Hematopoietic multipotent progenitor cell treated with erythropoietin and hydrocortisone succinate and interleukin-3 and kit ligand, for 15 days (in vitro differentiated cells): Measurements from ENCODE around the gene PRDM12.
"Not testable (repeated sequence)": the region's sequence is repeated elsewhere in the genome, so short reads cannot be mapped to it uniquely, and the experiment has no call there.

ENCODE experiments used
- DNase-seq: peaks from one replicate; pipeline ENCODE4 v3.0.0-alpha.2; 2015; ENCODE audit warnings: low spot score

The PRDM12 gene

DNA sequence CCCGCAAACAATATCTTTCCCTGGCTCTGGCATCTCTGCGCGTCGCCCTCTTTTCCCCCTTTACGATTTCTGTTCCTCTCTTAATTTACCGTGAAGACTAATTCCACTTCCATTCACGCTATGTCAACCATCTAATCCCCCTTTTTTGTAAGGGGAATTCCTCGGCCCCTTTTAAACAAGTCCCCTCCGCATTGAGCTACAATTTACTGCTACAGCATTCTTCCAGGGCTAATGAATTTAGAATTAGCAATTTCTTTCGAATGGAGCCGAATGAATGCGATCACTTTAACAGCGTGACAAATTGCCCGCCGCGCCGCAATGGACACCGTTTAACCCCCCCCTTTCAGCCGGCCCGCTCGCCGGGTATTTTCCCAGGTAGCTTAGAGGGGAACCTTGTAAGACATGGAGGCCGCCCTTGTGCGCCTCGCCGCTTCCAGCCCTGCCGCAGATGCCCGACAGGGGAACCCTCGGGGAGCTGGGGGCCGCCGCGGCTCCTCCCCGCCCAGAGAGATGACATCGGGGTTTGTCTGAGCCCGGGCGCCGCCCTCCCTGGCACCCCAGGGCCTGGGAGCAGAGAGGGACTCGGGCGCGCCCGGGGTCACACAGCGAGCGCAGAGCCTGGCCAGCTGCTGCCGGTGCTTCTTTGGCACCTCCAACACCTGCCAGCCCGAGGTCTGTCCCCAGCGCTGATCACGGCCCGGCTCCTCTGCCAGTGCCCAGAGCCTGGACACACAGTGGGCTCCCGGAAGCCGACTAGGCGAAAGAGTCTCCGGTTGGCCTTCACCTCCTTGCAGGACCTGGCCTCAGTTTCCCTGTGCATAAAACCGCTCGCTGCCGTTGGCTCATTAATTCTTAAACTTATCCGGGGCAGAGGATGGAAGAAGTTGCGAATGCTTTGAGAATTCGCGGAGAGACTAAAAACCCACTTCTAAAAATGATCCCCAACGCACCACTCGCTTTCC is 1.3 kb downstream of the PRDM12 start:
- DNase-seq: no peak

DNA sequence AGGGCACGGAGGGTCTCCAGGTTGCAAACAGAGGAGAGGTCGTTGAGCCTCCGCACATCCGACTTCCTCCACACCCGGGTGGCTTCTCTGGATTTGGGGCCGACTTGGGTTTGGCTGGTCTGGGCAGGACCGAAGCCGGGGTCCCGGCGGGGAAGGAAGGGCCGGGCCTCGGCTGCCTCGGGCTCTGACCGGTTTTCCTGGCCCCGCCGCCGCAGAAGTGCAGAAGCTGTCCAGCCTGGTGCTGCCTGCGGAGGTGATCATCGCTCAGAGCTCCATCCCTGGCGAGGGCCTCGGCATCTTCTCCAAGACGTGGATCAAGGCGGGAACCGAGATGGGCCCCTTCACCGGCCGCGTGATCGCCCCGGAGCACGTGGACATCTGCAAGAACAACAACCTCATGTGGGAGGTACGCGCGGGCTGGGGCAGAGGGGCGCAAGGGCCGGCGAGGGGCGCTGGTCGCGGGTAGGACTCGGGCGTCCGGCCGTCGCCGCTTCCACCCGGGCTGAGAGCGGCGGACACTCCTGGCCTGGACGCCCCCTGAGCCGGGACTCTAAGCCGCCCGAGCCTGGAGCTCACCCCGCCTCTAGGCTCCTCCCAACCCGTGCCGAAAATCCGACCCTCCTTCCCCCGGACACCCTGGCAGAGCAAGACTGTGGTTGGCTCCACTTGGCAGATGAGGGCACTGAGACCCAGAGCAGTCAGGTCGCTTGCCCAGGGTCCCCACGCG is 2.2 kb downstream of the PRDM12 start:
- DNase-seq: no peak

DNA sequence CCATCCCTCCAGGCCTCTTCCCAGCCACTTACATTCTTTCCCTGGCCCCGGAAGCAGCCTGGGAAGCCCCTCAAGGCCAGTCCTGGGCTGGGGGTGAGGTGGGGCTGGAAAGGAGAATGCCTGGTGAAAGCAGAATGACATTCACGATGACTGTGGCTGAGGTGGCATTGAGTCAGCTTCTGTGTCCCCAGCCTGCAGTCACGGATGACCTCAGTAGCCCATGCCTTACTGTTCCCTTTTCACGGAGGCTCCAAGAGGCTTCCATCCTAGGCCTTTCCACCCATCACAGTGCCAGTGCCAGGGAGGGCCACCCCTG is 2.7 kb downstream of the PRDM12 start:
- DNase-seq: no peak

DNA sequence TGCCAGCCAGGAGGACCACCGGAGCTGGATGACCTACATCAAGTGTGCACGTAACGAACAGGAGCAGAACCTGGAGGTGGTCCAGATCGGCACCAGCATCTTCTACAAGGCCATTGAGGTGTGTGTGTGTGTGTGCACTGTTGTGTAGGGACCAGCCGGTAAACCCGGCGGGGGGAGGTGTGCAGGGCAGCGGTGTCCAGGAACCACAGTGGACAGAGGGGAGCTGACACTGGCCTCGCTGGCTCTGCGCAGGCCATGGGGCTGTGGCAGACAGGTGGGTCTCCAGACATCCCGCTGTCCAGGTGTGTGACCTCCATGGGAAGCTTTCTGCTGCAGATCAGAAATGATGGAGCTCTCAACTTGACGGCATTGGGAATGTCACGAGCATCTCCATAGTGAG is 3.8 kb downstream of the PRDM12 start:
- no peak for DNase-seq

DNA sequence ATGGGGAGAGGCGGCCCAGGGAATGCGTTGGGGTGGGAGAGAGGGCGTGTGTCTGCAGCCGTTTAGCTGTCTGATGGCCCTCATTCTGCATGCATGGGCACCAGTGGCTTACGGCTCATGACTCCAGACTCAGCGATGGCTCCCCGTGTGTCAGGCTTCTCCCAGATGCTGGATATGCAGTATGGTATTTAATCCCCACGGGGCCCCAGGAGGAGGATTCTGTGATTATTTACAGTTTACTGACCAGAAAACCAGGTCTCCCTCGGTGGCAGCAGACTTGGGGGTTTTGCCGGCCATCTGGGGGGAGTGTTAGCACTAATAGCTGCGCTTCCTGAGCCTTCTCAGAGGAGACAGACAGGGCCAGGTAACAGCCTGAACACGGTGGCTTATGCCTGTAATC is 4.3 kb downstream of the PRDM12 start:
- no peak for DNase-seq

DNA sequence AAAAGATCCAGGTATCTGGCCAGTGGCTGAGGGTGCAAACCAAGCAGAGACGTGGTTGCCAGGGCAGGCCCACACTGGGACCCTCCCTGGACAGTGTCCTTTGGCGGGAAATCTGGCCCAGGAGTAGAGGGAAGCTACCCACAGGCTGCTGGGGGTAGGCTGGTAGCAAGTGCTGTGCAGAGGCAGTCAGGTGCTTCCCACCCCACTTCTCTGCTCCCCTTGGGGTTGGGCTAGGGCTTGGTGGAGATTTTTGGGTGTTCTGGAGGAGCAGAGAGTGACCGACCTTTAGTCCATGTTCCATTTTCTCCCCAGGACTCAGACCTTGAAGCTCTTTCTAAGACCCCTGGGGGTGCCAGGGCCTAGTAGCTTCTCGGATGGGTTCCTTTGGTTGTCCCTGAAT is 5.6 kb downstream of the PRDM12 start:
- DNase-seq: no peak

DNA sequence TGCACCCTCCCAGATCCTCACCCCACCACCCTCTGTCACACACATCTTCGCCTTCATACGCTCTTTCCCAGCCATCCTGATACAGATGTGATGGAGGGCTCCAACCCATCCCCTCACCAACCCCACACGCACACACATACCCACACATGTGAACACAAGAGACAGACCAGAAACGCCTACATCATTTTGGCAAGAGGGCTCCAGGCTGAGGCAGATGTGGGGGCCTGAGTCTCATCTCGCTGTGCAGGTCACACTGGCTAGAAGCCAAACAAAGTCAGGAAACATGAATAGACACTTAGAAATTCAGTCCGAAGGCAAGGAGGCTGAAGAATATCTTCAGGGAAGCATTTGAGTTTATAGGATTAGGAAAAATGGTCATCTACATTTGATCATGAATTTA is 6.2 kb downstream of the PRDM12 start:
- no peak for DNase-seq

DNA sequence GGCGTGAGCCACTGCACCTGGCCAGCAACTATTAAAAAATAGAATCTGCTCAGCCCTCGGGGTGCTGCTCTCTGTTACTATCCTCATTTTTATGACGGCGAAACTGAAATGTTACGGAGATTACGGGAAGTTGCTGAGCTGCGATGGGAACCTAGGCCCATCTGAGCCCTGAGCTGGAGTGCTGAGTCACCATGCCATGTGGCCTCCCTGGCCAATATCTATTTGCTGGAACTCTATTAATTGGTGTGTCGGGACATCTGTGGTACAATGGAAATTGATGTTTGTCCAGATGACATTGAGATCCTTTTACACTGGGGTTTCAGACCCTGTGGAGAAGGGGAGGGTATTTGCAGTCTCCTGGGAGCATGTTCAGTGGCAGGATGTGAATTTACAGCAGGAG is 8.1 kb downstream of the PRDM12 start:
- DNase-seq: no peak

DNA sequence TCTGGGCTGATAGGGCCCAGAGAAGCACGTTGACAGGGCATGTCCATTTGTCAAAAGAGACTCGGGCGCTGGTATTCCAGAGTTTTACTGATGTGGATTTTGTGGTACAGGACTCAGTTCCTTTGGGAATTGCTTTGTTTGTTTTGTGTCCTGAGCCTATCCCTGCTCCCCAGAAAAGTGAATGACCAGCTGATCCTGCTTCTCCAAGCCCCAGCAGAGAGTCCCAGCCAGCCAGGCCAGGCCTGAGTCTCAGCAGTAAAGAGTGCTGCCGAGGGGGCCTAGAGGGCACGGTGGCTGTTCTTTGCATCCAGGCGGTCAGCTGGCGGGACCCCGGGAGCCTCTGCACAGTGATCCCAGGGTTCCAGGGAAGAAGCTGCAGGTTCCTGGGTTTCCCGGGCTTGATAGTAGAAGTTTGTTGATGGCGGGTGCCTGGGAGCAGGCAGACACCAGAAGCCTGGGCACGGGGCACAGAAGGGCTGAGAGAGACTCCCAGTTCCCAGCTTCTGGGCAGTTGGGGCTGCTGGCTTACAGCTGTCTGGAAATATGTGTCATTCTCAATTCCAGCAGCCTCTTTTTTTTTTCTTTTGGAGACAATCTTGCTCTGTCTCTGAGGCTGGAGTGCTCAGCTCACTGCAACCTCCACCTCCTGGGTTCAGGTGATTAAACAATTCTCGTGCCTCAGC is 8.7 kb downstream of the PRDM12 start:
- no peak for DNase-seq

DNA sequence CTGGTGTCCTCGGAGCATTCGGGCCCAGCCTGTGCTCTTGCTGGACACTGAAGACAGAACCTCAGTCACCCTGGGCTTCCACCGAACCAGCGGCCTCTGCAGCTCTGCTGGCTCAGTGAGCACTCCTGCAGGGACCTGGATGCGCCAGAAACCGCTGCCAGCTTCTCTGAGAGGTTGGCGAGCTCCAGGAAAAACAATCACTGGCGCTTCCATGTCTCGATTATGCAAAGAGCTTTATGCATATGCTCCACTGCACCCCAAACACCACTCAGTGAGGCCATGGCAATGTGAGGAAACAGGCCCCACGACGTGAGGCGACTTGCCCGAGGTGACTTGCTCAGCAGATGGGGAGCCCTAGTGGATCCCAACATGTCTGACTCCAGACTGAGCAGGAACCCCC is 11.0 kb downstream of the PRDM12 start:
- no peak for DNase-seq

DNA sequence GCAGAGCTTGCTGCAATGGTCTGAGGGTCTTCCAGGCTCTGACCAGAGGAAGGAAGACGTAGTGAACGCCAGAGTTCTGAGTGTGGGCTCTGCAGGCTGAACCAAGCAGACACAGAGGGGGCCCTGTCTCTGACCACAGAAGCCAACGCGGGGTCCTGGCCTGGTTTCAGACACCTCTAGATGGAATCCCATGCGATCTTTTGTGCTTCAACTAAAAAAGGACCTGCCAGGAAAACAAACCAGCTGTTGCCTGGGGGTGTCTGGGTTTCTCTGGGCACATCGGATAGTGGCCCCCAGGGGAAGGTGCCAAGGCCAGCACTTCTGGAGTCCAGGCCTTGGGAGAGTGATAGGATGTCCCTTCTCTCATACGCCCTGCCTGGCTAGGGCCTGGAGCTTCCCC is 12.9 kb downstream of the PRDM12 start:
- DNase-seq: no peak

DNA sequence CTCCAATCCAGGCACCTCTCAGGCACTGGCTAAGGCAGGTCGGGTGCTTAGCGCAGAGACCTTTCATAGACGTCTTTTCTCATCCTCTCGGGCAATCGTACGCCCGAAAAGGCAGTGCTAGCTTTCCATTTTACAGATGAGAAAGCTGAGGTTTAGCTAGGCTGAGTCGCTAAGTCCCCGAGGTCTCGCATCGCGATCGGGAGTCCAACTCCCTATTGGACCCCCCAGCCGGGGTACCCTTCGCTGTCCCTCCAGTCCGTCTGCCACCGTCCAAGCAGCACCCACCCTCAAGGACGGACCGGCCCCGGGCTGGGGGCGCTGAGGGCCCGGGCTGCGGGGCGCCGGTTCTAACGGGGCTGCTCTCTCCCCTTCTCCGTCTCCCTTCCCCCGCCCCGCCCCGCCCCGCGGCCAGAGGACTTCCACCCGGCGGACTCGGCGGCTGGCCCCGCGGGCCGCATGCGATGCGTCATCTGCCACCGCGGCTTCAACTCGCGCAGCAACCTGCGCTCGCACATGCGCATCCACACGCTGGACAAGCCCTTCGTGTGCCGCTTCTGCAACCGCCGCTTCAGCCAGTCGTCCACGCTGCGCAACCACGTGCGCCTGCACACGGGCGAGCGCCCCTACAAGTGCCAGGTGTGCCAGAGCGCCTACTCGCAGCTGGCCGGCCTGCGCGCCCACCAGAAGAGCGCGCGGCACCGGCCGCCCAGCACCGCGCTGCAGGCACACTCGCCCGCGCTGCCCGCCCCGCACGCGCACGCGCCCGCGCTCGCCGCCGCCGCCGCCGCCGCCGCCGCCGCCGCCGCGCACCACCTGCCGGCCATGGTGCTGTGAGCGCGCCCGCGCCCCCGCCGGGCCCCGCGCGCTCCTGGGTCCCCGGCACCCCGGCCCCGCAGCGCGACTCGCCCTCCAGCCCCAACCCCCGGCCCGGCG is 16.7 kb downstream of the PRDM12 start:
- DNase-seq: peak; percentile 31

DNA sequence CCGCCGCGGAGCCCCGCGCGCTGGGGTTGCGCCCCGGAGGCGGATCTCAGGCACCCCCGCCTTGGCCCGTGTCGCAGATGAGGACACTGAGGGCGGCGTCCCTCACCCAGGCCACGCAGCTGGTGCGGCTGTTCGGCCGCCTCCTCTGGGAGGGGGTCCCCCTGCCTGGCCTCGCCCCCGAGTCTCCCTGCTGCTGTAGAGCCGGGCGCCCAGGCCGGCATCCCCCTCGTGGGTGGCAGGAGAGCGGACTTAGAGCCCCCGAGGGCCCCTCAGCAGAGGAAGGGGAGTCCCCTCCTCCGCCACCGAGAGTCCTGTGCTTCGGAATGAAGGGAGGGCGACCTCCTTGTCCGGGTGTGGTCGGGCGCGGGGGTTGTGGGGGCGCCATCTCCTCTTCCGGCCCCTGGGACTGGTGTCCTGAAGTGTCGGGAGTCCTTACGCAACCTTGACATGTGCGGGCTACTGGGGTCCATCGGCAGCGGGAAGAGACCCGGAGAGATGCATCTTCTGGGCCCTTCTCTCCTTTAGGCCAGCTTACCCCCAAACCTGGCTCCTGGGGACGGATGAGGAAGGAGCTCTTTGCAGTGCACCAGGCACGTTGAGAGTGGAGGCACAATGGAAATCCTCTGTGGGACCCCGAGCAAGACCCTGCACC is 17.5 kb downstream of the PRDM12 start:
- no peak for DNase-seq

DNA sequence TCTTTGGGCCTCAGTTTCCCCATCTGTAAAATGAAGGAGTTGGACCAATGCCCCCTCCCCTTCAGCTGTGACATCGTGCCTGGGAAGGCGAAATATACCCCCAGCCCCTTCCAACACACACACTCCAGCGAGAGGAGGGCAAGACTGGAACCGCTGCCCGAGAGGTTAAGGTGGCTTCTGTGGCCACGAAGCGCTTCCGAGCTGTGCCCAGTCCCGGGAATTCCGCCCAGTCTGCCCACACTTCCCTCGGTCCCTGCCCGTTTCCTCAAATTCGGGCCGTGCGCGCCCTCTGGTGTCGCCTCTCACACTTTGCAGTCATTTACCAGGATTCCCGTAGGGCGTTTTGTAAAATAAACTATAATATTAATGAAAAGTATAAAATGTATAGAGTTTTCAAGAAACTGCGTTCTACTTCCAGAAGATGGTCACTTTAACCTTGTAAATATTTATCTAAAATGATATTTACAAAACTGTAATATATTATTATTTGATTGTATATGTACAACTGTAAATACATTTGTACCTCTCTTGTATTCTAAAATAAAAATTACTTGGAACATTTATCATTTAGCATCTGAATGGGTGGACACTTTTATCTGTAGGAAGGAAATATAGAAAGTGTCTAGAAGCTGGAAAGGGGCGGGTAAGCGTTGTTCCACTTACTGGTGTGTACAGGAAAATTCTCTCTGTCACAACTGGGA is 18.2 kb downstream of the PRDM12 start:
- peak; percentile 74 for DNase-seq

DNA sequence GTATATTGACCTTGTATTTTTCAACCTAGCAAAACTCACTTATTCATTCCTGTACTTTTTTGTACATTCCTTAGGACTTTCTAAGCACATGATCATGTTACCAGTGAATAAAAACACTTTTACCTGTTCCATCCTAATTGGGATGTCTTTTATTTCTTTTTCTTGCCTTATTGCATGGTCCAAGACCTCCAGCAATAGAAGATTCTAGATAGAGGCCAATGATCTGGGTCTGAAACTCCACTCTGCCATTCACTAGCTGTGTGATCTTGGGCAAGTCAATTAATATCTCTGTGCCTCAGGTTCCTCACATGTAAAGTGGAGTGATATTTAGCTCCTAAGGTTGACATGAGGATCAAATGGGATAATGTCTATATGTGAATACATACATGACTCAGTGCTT is 20.7 kb downstream of the PRDM12 start:
- no peak for DNase-seq

DNA sequence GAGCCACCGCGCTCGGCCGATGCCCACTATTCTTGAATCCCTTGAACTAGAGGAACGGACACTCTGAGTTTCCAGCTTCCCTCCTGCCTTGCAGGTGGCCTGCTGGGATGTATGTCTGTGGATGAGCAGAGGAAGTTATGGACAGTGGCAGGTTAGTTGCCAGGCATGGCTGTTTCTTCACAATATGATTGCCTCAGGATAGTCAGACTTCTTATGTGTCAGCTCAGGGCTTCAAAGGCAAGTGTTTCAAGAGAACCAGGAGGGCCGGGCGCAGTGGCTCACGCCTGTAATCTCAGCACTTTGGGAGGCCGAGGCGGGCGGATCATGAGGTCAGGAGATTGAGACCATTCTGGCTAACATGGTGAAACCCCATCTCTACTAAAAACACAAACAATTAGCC is 21.6 kb downstream of the PRDM12 start:
- DNase-seq: not testable (repeated sequence)

DNA sequence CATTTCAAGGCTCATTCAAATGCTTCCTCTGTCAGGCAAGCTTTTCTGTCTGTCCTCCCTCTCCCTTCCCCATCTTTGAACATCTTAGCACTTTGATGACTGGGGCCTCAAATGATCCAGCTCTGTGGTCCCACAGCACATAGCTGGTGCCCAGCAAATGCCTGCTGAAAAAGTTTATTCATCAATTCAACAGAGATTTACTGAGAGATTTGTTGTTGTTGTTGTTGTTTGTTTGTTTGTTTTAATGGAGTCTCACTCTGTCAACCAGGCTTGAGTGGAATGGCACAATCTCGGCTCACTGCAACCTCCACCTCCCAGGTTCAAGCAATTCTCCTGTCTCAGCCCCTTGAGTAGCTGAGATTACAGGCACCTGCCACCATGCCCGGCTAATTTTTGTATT is 23.2 kb downstream of the PRDM12 start:
- no peak for DNase-seq

DNA sequence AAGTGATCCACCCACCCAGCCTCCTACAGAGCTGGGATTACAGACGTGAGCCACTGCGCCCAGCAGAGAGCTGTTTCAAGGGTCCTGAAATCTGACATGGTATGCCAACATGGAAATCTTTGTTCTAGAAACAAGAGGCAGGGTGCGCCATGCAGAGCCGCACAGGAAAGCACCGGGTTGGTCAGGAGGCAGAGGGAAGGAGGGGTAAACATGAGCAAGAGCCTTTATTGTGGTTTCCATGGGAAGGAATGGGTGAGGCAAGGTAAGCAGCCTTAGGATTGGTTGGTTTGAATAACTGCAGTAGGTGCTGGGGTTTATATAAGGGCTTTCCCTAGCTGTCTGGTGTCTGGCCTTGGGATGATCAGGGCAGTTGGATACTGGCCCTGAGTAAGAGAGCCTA is 23.7 kb downstream of the PRDM12 start:
- DNase-seq: no peak

DNA sequence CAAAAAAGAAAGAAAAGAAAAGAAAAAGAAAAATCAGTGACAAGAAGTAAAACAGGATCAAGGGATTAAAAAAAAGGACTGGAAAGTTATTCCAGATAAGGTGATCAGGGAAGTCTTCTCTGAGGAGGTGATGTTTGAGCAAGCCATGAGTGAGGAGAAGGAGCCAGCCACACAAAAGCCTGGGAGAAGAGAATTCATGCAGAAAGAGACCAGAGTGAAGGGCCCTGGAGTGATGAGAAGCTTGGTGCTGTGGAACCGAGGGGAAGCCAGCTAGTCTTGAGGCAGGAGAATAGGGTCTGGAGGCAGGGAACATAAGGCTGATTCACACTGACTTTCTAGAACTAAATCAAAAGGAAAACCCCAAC is 25.2 kb downstream of the PRDM12 start:
- DNase-seq: no peak

DNA sequence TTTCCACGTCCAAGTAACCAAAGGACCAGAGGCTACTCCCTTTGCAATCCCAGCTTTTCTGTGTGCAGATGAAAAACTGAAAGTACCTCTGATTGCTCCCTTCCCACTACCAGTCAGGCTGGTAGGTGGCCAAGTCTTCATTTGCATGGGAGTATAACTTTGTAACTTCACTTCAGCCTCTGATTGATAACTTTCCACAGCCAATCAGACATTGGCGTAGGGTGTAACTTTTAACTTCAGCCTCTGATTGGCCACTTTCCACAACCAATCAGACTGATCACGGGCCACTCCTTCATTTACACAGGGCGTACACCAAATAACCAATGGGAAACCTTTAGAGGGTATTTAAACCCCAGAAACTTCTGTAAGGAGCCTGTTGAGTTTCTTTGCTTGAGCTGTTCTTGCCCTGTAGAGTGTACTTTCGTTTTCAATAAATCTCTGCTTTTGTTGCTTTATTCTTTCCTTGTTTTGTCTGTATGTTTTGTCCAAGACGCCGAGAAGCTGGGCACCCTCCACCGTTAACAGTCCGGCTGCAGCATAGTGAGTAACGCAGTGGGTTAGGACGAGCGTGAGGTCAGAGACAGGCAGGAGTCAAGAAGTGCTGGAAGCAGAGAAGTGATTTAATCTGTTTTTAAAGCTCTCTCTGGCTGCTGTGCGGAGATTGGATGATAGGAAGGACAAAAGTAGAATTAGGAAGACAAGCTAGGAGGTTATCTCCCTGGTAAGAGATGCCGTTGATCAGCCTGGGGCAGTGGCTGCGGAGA is 25.7 kb downstream of the PRDM12 start:
- peak; percentile 52 for DNase-seq
